HG02588 (cell line): ENCODE data around the gene LIMCH1.
"Not testable (repeated sequence)": the region's sequence is repeated elsewhere in the genome, so short reads cannot be mapped to it uniquely, and the experiment has no call there.

Experiments
- ATAC-seq: cut with Tn5 transposase; IDR thresholded peaks from one replicate; pipeline ENCODE4 v1.9.1; 2021; ENCODE audit warnings: mild to moderate bottlenecking, moderate library complexity; ENCODE audit not compliant: unreplicated experiment

Gene LIMCH1

GRCh38 chr4:41715155-41715554, 177.2 kb downstream of the LIMCH1 start:
- no peak for ATAC-seq

- ATAC-seq = no peak
Observed at GRCh38 chr4:41718907-41719306, 180.9 kb downstream of the LIMCH1 start.

- no peak for ATAC-seq
Observed at GRCh38 chr4:41719417-41719816, 181.5 kb downstream of the LIMCH1 start.

GRCh38 chr4:41722181-41722580, 184.2 kb downstream of the LIMCH1 start:
- ATAC-seq = no peak

GRCh38 chr4:41723286-41723685, 185.3 kb downstream of the LIMCH1 start:
- no peak for ATAC-seq

- ATAC-seq = no peak
Observed at GRCh38 chr4:41725254-41725653, 187.3 kb downstream of the LIMCH1 start.

GRCh38 chr4:41727861-41728572, 190.1 kb downstream of the LIMCH1 start:
- no peak for ATAC-seq

- ATAC-seq = no peak
Observed at GRCh38 chr4:41728573-41728913, 190.6 kb downstream of the LIMCH1 start.

- ATAC-seq = no peak
Observed at GRCh38 chr4:41731569-41732126, 193.7 kb downstream of the LIMCH1 start.

- no peak for ATAC-seq
Observed at GRCh38 chr4:41734371-41734770, 196.4 kb downstream of the LIMCH1 start.

- not testable (repeated sequence) for ATAC-seq
Observed at GRCh38 chr4:41737491-41737890, 199.5 kb downstream of the LIMCH1 start.

- ATAC-seq = no peak
Observed at GRCh38 chr4:41741354-41741753, 203.4 kb downstream of the LIMCH1 start.

GRCh38 chr4:41744572-41745291, 206.8 kb downstream of the LIMCH1 start:
- ATAC-seq = no peak

- no peak for ATAC-seq
Observed at GRCh38 chr4:41745292-41746024, 207.5 kb downstream of the LIMCH1 start.

GRCh38 chr4:41746025-41746439, 208.1 kb downstream of the LIMCH1 start:
- ATAC-seq = no peak

GRCh38 chr4:41746440-41747229, 208.7 kb downstream of the LIMCH1 start:
- no peak for ATAC-seq

- no peak for ATAC-seq
Observed at GRCh38 chr4:41747230-41748055, 209.5 kb downstream of the LIMCH1 start.

- ATAC-seq = no peak
Observed at GRCh38 chr4:41748074-41748570, 210.2 kb downstream of the LIMCH1 start.

- no peak for ATAC-seq
Observed at GRCh38 chr4:41748571-41749475, 210.9 kb downstream of the LIMCH1 start, which contains the start of gene PHOX2B. Gene PHOX2B (minus strand): TSS chr4:41748725. CDS start chr4:41748610, 115 bp downstream.
